Loucy (cell line): ENCODE results near the gene P2RX3.

ENCODE experiments used
- H2AFZ ChIP-seq: fragments of 200-600 bp; sonication (generic); 2 replicates; pipeline ENCODE4 v1.6.0; 2016; ENCODE audit warnings: antibody characterized with exemption, mild to moderate bottlenecking, low read length, moderate library complexity
- H3F3A ChIP-seq: fragments of 200-600 bp; 2 replicates; pipeline ENCODE4 v1.6.0; 2016; ENCODE audit warnings: antibody characterized with exemption, low read depth, mild to moderate bottlenecking
- H3K27me3 ChIP-seq: fragments of 200-600 bp; sonication (generic); 2 replicates; pipeline ENCODE4 v1.6.1; 2014; ENCODE audit warnings: low read length, mild to moderate bottlenecking; ENCODE audit not compliant: insufficient read depth, poor library complexity, severe bottlenecking
- H3K36me3 ChIP-seq: fragments of 200-600 bp; sonication (generic); 2 replicates; pipeline ENCODE4 v1.6.1; 2016; ENCODE audit warnings: low read length; ENCODE audit not compliant: insufficient read depth
- H3K4me1 ChIP-seq: fragments of 200-600 bp; sonication (generic); 2 replicates; pipeline ENCODE4 v1.5.1; 2014; ENCODE audit warnings: low read length, mild to moderate bottlenecking; ENCODE audit not compliant: insufficient read depth, poor library complexity, severe bottlenecking
- H3K4me2 ChIP-seq: fragments of 200-600 bp; sonication (generic); 2 replicates; pipeline ENCODE4 v1.6.0; 2014; ENCODE audit warnings: antibody characterized with exemption, low read length, low read depth, mild to moderate bottlenecking; ENCODE audit not compliant: poor library complexity, severe bottlenecking
- H3K4me3 ChIP-seq: fragments of 200-600 bp; sonication (generic); 2 replicates; pipeline ENCODE4 v1.5.1; 2014; ENCODE audit warnings: low read length, mild to moderate bottlenecking, mixed read lengths; ENCODE audit not compliant: poor library complexity, severe bottlenecking
- H3K79me2 ChIP-seq: fragments of 200-600 bp; sonication (generic); 2 replicates; pipeline ENCODE4 v1.6.1; 2014; ENCODE audit warnings: low read length; ENCODE audit not compliant: insufficient read depth
- H3K9ac ChIP-seq: fragments of 200-600 bp; sonication (generic); 2 replicates; pipeline ENCODE4 v1.6.0; 2014; ENCODE audit warnings: mild to moderate bottlenecking, low read depth, low read length, moderate library complexity; ENCODE audit not compliant: poor library complexity, severe bottlenecking
- H3K9me2 ChIP-seq: fragments of 200-600 bp; sonication (generic); replicated peaks from 2 replicates; pipeline ENCODE4 v1.6.1; 2016; ENCODE audit warnings: low read depth, low read length, mixed read lengths
- H3K9me3 ChIP-seq: fragments of 200-600 bp; sonication (generic); 2 replicates; pipeline ENCODE4 v1.6.1; 2014; ENCODE audit warnings: mild to moderate bottlenecking, antibody characterized with exemption, low read length, low read depth; ENCODE audit not compliant: insufficient read depth
- H4K20me1 ChIP-seq: fragments of 200-600 bp; sonication (generic); 2 replicates; pipeline ENCODE4 v1.6.0; 2014; ENCODE audit warnings: antibody characterized with exemption, low read length, mild to moderate bottlenecking; ENCODE audit not compliant: insufficient read depth, poor library complexity, severe bottlenecking
- EZH2phosphoT487 ChIP-seq: fragments of 200-600 bp; IDR thresholded peaks from 2 replicates; pipeline ENCODE4 v1.6.1; 2018; ENCODE audit warnings: antibody characterized with exemption, mild to moderate bottlenecking, moderate library complexity, borderline replicate concordance
- TF ChIP-seq, protein P1 (sequence below): fragments of 200-600 bp; sonication (generic); conservative IDR thresholded peaks from 2 replicates; pipeline ENCODE4 v1.5.1; 2014; ENCODE audit warnings: mild to moderate bottlenecking, antibody characterized with exemption, low read length

The P2RX3 gene

GRCh38 chr11:57405271-57405860 lies 67.2 kb downstream of the P2RX3 start:
- peaks cover 38% of the 10 kb centered on the region for H4K20me1 ChIP-seq
- H3K9me2 ChIP-seq: no peaks in the 10 kb centered on the region
- no peaks in the 10 kb centered on the region for H3F3A ChIP-seq
- H2AFZ ChIP-seq: no peak overlapping the region
- H3K9me3 ChIP-seq: no peaks in the 10 kb centered on the region
- H3K4me1 ChIP-seq: peaks cover 19% of the 10 kb centered on the region
- H3K4me3 ChIP-seq: no peak overlapping the region
- no peak overlapping the region for H3K9ac ChIP-seq
- no peak overlapping the region for H3K4me2 ChIP-seq
- peaks cover 56% of the 10 kb centered on the region; the same call in 1 of the 2 replicates for H3K36me3 ChIP-seq
- H3K79me2 ChIP-seq: peaks cover 7% of the 10 kb centered on the region; the same call in 1 of the 2 replicates
- H3K27me3 ChIP-seq: no peaks in the 10 kb centered on the region
- TF ChIP-seq, protein P1, sequence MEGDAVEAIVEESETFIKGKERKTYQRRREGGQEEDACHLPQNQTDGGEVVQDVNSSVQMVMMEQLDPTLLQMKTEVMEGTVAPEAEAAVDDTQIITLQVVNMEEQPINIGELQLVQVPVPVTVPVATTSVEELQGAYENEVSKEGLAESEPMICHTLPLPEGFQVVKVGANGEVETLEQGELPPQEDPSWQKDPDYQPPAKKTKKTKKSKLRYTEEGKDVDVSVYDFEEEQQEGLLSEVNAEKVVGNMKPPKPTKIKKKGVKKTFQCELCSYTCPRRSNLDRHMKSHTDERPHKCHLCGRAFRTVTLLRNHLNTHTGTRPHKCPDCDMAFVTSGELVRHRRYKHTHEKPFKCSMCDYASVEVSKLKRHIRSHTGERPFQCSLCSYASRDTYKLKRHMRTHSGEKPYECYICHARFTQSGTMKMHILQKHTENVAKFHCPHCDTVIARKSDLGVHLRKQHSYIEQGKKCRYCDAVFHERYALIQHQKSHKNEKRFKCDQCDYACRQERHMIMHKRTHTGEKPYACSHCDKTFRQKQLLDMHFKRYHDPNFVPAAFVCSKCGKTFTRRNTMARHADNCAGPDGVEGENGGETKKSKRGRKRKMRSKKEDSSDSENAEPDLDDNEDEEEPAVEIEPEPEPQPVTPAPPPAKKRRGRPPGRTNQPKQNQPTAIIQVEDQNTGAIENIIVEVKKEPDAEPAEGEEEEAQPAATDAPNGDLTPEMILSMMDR: no peak
- no peak for TF ChIP-seq EZH2phosphoT487

GRCh38 chr11:57406337-57406904 lies 68.3 kb downstream of the P2RX3 start:
- H3F3A ChIP-seq: no peaks in the 10 kb centered on the region
- no peak overlapping the region for H3K4me3 ChIP-seq
- peaks cover 4% of the 10 kb centered on the region for H3K27me3 ChIP-seq
- H2AFZ ChIP-seq: no peak overlapping the region
- no peaks in the 10 kb centered on the region for H3K9me3 ChIP-seq
- peaks cover 12% of the 10 kb centered on the region; the same call in 1 of the 2 replicates for H3K79me2 ChIP-seq
- peak overlapping the region; percentile 20 for H3K4me2 ChIP-seq
- no peak for TF ChIP-seq EZH2phosphoT487
- TF ChIP-seq, protein P1: no peak
- peaks cover 19% of the 10 kb centered on the region for H3K4me1 ChIP-seq
- no peak overlapping the region for H3K9ac ChIP-seq
- H3K9me2 ChIP-seq: no peaks in the 10 kb centered on the region
- H3K36me3 ChIP-seq: peaks cover 66% of the 10 kb centered on the region; the same call in 1 of the 2 replicates
- H4K20me1 ChIP-seq: peaks cover 47% of the 10 kb centered on the region

DNA sequence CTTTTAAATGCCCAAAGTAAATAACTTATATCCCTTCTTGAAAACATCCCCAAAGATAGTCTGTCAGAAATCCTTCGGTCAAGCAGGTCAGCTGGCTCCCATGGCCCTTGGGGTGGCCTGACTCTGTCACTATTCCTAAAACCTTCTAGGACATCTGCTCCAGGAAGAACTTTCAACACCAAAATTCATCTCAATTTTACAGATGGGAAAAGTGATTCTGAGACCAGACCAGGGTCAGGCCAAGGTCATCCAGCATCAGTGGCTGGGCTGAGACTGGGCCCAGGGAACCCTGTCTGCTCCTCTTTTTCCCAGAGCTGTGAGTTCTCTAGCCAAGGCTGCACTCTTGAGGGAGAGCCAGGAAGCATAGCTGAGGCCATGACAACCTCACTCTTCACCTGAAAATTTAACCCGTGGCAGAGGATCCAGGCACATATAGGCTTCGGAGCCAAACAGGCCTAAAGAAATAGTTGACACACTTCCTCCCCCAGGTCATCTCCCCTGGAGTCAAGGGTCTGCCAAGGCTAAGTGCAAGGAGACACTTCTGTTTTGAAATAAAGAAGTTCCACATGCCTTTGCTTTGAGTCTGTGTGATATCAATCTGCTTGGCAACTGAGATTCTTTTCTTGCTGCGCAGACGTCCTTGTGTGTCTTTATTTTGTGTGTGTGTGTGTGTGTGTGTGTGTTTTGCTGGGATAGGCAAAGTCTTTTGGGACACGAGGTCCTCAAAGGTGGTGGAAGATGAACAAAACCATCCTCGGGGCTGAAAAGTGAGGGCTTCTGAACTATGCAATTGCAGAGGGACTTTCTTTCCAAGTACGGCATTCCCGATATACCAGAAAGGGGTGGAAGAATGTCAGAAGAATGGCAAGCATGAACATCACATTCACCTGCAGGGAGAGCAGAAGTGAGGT lies 69.1 kb downstream of the P2RX3 start:
- H3K27me3 ChIP-seq: peaks cover 4% of the 10 kb centered on the region
- peak overlapping the region; percentile 20 for H3K4me2 ChIP-seq
- H3K79me2 ChIP-seq: peaks cover 12% of the 10 kb centered on the region; the same call in 1 of the 2 replicates
- no peak for TF ChIP-seq EZH2phosphoT487
- TF ChIP-seq, protein P1: no peak
- no peak overlapping the region for H2AFZ ChIP-seq
- no peaks in the 10 kb centered on the region for H3K9me3 ChIP-seq
- peaks cover 19% of the 10 kb centered on the region for H3K4me1 ChIP-seq
- peaks cover 54% of the 10 kb centered on the region for H4K20me1 ChIP-seq
- H3F3A ChIP-seq: no peaks in the 10 kb centered on the region
- H3K9me2 ChIP-seq: no peaks in the 10 kb centered on the region
- no peak overlapping the region for H3K9ac ChIP-seq
- H3K36me3 ChIP-seq: peaks cover 72% of the 10 kb centered on the region; the same call in 1 of the 2 replicates
- no peak overlapping the region for H3K4me3 ChIP-seq
